Measurements from ENCODE around the gene CCZ1.

- no peak for TF ChIP-seq SRF (IDR thresholded peaks at IDR 0.05; ENCODE audit: low read depth in 2 of 2, low read length in 2 of 2)
- no peak for TF ChIP-seq CTCF (IDR thresholded peaks at IDR 0.05 in 2 of 3, conservative IDR thresholded peaks at IDR 0.05 in 1 of 3; ENCODE audit: control insufficient read depth in 2 of 3, extremely low read depth in 1 of 3, insufficient read depth in 1 of 3, low read depth in 3 of 3, low read length in 3 of 3)
- no peak for TF ChIP-seq NFYB (IDR thresholded peaks at IDR 0.05; ENCODE audit: insufficient read depth, low read depth, low read length)
- no peak for TF ChIP-seq ZZZ3 (IDR thresholded peaks at IDR 0.05; ENCODE audit: control insufficient read depth, insufficient read length, low read depth)
- no peak for TF ChIP-seq POLR2AphosphoS5 (IDR thresholded peaks at IDR 0.05; ENCODE audit: low read length)
- no peak for TF ChIP-seq RFX5 (IDR thresholded peaks at IDR 0.05; ENCODE audit: low read depth, low read length)
- no peak for TF ChIP-seq ATF3 (IDR thresholded peaks at IDR 0.05; ENCODE audit: borderline replicate concordance, extremely low read depth, low read depth, low read length)
- TF ChIP-seq NR2C2 (IDR thresholded peaks at IDR 0.05; ENCODE audit: borderline replicate concordance, control insufficient read depth, insufficient read length, low read depth): no peak
Measured at GRCh38 chr7:5867060-5867459, 31.5 kb upstream of the CCZ1 start.

All from GM12878 (cell line).